RWPE1 (cell line): ENCODE measurements around the gene CD244.
"Not testable (repeated sequence)": the region's sequence is repeated elsewhere in the genome, so short reads cannot be mapped to it uniquely, and the experiment has no call there.

ENCODE experiments used
- CTCF ChIA-PET: fragments of 350-600 bp; sonication (Branson Sonifier 250); formaldehyde crosslinking; extraction: SDS; loops from one replicate; lab custom pipeline; 2021; lab: Yijun Ruan, JAX
- POLR2A ChIA-PET: fragments of 400-600 bp; formaldehyde crosslinking; extraction: SDS; loops from one replicate; lab custom pipeline; 2020; ENCODE audit warnings: antibody characterized with exemption; ENCODE audit not compliant: low non-redundant PET; lab: Yijun Ruan, JAX
- DNase-seq: peaks from one replicate; pipeline ENCODE4 v3.0.0; 2012; ENCODE audit warnings: low spot score
- H3K27ac ChIP-seq: fragments of 450-650 bp; 2 replicates; pipeline ENCODE4 v1.5.1; 2017
- TF ChIP-seq, protein P1 (sequence below): fragments of 450-650 bp; conservative IDR thresholded peaks from 2 replicates; pipeline ENCODE4 v1.5.1; 2017; ENCODE audit warnings: low read depth, mild to moderate bottlenecking

The CD244 gene

DNA sequence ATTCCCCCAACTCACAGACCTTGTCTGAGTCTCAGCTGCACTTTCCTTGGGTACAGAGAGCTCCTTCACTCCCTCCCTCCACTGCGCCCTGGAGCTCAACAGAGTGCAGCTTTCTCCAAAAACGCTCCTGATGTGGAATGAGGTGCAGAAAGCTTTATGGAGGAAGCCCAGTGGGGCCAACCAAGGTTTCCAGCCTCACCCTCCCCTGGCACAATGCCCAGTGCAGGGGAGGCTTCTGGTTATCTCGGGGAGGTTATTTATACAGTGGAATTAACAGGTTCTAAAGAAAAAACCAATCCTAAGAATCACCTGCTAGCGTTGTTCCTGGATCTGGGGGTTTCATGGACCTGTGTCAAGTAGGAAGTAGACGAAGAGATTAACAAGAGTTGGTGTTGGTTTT is 22.4 kb upstream of the CD244 start, which contains the start of gene ITLN1:
Gene ITLN1 (minus strand): TSS at position 139 of the 400 bp plus-strand sequence. CDS start 303 bp downstream, outside the sequence.
- ChIA-PET CTCF (no interaction called here), POLR2A (no interaction called here)
- no peak for DNase-seq
- TF ChIP-seq, protein P1, sequence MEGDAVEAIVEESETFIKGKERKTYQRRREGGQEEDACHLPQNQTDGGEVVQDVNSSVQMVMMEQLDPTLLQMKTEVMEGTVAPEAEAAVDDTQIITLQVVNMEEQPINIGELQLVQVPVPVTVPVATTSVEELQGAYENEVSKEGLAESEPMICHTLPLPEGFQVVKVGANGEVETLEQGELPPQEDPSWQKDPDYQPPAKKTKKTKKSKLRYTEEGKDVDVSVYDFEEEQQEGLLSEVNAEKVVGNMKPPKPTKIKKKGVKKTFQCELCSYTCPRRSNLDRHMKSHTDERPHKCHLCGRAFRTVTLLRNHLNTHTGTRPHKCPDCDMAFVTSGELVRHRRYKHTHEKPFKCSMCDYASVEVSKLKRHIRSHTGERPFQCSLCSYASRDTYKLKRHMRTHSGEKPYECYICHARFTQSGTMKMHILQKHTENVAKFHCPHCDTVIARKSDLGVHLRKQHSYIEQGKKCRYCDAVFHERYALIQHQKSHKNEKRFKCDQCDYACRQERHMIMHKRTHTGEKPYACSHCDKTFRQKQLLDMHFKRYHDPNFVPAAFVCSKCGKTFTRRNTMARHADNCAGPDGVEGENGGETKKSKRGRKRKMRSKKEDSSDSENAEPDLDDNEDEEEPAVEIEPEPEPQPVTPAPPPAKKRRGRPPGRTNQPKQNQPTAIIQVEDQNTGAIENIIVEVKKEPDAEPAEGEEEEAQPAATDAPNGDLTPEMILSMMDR, result no peak
- no peak within 1 kb of the TSS for H3K27ac ChIP-seq

DNA sequence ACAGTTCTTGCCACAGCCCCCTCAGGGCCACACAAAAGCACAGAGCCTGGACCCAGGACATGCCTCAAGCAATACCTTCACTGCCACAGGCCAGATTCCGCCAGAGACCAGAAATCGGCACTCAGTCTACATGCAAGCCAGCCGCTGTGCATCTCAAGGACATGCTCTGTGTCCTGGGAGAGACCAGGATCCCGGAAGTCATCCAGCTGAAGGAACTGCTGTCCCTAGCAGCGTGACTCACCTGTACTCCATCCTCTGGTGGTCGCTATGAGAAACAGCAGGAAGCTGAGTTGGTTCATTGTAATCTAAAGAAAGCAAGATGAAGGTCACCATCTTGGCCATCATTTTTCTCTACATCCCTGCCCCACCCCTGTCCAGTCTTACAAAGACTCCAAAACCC is 21.9 kb upstream of the CD244 start:
- DNase-seq, result no peak
- no peak overlapping the region for H3K27ac ChIP-seq
- ChIA-PET CTCF (no interaction called here), POLR2A (no interaction called here)
- TF ChIP-seq, protein P1, result no peak

DNA sequence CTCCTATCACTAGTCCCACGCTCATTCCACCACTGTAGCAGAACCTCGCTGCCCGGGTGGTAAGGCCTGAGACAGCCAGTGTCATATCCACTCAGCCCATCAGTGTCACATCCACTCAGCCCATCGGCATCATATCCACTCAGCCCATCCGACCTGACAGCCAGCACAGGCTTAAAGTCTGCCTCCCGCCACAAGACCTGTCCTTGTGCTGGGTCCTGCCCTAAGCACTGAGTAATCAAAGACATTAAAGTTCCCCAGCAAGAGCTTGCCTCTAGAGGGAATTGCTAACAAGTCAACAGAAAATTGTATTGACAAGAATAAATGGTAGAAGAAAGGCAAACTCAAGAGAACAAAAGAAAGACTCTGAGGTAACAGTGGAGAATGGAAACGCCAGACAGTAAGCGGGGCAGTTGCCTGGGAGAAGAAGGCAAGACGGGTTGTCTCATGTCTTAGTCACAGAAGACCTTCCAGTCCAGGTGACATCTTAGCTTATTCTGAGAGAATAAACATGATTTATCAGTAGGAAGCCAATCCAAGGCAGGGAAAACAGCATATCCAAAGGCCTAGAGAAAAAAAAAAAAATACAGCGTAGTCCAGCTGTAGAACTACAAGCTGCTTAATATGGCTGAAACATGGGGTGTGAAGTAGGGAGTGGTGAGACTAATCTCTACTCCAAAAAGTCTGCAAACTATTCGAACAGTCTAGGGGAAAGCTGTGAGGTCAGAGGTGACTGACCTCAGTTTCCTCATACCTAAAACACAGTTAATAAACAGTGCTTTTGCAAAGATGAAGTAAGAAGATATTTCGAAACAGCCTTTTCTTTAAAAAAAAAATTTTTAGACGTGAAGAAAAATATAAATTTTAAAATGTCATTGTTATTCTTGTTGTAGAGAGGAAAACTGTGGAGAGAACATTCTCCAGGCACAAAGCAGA is 21.2 kb upstream of the CD244 start:
- DNase-seq, result no peak
- ChIA-PET CTCF (no interaction called here), POLR2A (no interaction called here)
- no peak overlapping the region for H3K27ac ChIP-seq
- TF ChIP-seq, protein P1, result no peak

DNA sequence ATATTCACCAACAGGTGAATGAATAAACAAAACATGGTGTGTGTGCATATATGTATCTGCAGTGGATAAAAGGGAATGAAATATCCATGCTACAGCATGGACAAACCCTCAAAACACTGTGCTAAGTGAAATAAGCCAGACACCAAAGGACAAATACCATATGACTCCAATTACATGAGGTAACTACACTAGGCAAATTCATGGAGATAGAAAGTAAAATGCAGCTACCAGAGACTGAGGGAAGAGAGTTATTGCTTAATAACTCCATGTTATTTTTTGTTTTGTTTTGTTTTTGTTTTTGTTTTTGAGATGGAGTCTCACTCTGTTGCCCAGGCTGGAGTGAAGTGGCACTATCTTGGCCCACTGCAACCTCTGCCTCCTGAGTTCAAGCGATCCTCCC is 19.9 kb upstream of the CD244 start:
- no peak for DNase-seq
- ChIA-PET CTCF (no interaction called here), POLR2A (no interaction called here)
- TF ChIP-seq, protein P1, result no peak
- H3K27ac ChIP-seq, result no peak overlapping the region

DNA sequence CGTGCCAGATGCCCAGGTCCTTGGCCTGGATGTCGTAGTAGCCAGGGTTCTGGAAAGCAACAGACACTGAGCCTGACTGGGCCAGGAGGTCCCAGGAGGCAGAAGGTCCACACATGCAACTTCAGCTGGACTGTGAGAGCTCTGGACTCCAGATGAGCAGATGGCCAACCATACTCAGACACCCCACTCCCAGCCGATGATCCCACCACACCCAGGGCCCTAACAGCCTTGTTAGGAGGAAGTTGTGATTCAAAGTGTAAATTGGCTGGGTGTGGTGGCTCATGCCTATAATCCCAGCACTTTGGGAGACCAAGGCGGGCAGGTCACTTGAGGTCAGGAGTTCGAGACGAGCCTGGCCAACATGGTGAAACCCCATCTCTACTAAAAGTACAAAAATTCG is 18.6 kb upstream of the CD244 start:
- H3K27ac ChIP-seq, CTCF ChIA-PET, POLR2A ChIA-PET, DNase-seq: not testable (repeated sequence)

DNA sequence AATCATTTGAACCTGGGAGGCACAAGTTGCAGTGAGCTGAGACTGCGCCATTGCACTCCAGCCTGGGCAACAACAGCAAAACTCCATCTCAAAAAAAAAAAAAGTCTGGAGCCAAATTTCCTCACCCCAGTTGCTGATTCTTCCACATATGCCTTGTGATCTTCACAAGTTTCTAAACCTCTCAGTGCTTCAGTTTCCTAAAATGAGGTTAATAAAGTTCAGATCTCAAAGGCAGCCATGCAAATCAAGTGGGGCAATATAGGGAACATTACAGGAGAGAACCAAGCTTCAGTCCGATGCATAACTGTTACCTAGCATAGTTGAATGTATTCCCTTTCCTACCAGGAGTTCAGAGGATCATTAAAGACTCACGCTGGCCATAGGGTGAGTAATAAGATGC is 17.5 kb upstream of the CD244 start:
- H3K27ac ChIP-seq, result no peak overlapping the region
- TF ChIP-seq, protein P1, result no peak
- ChIA-PET POLR2A (interaction anchor here (0.7 kb wide), 1 partner anchor 27 kb away, joined by 4 read pairs; no protein-coding TSS in a partner anchor), CTCF (interaction anchor here (0.6 kb wide), 1 partner anchor 55 kb away, joined by 3 read pairs; no protein-coding TSS in a partner anchor)
- no peak for DNase-seq

DNA sequence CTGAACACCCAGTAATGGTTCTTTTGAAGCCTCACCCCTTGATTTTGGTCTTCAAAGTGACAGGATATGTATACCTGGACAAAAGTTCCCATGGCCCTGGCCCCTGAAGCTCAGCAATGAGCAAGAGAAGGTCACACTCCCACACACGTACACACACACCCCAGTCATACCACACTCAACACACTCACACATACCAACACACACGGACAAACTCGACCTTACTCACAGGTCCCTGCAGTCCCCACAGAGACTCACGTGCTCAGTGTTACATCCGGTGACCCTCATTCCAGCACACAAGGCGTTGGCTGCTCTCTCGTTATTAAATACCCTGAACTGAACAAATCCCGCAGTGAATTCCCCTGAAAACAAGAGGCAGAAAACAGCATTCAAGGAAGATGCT is 16.4 kb upstream of the CD244 start:
- ChIA-PET CTCF (no interaction called here), POLR2A (no interaction called here)
- DNase-seq, result no peak
- H3K27ac ChIP-seq, result no peak overlapping the region
- TF ChIP-seq, protein P1, result no peak
